GM12874 (cell line): ENCODE data around the gene CCDC142.

Experiments
- CTCF ChIP-seq: IDR thresholded peaks from 2 replicates; pipeline ENCODE4 v1.5.1; 2011; ENCODE audit warnings: low read depth, mild to moderate bottlenecking, control low read depth, low read length, moderate library complexity; ENCODE audit not compliant: insufficient read depth

The CCDC142 gene

GRCh38 chr2:74461187-74462053, 21.4 kb downstream of the CCDC142 start:
- TF ChIP-seq CTCF, result no peak

GRCh38 chr2:74458938-74459363, 23.8 kb downstream of the CCDC142 start:
- no peak for TF ChIP-seq CTCF

- no peak for TF ChIP-seq CTCF
Observed at GRCh38 chr2:74458132-74458937, 24.5 kb downstream of the CCDC142 start, which contains the start of gene WBP1. Gene WBP1, plus strand, starts transcription at chr2:74458438. Its CDS starts 165 bp downstream, at chr2:74458603.

- TF ChIP-seq CTCF, result no peak
Observed at GRCh38 chr2:74457549-74458131, 25.2 kb downstream of the CCDC142 start.

DNA sequence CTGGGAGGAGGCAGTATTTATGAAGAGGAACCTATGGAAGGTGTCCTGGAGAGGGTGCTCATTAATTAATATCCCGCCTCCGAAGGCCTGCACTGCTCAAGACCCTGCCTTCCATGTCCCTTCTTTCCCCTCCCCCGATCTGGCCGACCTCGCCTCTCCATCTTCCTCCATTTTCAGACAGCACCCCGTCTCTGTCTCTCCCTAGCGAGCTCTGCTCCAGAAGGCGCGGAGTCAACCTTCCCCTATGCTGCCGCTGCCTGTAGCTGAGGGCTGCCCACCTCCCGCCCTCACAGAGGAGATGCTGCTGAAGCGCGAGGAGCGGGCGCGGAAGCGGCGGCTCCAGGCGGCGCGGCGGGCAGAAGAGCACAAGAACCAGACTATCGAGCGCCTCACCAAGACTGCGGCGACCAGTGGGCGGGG, 25.7 kb downstream of the CCDC142 start:
- no peak for TF ChIP-seq CTCF

- no peak for TF ChIP-seq CTCF
Observed at GRCh38 chr2:74454654-74455511, 27.9 kb downstream of the CCDC142 start, which contains the start of gene INO80B. Gene INO80B, plus strand, starts transcription at chr2:74455087. Its CDS starts 30 bp downstream, at chr2:74455117.
